ENCODE measurements around the gene ADORA2A.
A peak's percentile ranks its signal among the peaks of the same experiment; 100 is the strongest.

Gene ADORA2A

DNA sequence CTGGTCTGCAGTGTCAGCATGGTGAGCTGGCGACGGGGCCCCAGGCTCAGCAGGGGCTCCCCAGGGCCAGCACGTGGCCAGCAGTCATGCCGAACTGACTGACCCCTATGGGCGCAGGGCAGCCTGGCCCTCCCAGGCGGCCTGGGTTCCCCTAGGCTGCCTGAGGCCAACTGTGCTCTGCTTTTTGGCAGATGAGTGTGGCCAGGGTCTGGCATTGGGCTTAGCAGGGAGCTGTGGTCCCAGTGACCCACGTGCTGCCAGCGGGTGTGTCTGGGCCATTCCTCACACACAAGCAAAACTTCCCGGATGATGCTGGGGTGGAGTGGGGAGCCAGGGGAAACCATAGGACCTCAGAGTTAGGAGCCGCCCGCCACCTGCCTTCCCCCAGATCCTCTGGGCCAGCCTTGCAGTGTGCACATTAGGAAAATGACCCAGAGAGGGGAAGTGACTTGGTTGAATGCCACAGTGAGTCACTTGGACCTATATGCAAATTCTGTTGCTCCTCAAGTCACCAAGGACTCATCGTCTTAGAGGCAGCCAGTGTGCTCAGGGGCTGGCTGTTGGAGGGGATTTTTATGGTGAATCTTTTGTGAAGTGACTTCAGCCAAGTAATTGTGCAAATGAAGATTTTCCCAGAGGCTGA is 6.5 kb downstream of the ADORA2A start:
- DNase-seq = peak; percentile 24

DNA sequence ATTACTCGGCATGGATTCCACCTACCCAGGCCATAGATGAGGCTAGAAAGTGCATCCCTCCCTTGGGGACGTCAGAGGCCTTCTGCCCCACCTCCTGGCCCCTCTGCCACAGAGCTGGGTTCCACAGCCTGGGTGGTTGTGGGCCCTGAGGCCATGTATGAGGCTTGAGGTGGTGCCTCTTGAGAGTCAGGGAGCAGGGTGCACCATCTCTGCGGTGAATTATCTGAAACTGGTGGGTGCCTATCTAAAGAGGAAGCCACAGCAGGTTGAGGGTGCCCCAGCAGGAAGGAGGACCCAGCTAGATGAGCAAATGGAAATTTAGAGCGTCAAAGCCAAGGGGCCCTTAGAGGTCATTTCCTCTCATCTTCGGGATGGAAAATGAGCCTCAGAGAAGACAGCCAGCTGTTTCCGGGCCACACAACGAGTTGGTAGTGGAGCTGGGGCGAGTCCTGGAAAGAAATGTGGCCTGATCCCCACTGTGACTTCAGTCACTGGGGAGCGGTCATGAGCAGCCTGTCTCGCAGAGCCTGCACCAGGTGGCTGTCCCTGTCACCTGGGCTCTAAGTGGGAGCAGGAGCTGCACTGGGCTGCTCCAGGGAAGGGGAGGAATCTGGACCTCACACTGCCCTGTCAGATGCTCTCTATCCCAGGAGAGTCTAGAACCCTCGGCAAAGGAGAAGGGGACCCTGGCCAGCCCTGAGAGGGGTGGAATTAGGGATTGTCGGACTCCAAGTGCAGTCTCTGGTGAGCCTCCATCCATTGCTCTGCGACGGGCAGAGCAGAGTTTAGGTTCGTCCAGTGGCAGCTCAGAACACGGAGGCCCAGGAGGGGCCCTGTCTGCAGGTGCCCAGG is 7.3 kb downstream of the ADORA2A start:
- no peak for DNase-seq

DNA sequence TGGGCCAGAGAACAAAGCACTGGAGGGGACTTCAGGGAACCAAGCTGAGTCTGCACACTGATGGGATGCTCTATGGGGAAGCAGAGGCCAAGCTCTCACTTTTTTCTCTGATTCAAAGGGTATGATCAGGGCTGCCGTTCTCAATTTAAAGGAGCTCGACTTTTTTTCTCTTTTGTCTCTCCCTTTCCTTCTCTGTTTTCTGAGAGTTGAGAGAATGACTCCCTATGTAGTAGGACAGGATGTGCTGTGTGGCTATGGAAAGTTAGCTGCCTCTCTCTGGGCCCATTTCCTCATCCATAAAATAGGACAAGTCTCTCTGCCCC is 7.9 kb downstream of the ADORA2A start:
- no peak for DNase-seq

DNA sequence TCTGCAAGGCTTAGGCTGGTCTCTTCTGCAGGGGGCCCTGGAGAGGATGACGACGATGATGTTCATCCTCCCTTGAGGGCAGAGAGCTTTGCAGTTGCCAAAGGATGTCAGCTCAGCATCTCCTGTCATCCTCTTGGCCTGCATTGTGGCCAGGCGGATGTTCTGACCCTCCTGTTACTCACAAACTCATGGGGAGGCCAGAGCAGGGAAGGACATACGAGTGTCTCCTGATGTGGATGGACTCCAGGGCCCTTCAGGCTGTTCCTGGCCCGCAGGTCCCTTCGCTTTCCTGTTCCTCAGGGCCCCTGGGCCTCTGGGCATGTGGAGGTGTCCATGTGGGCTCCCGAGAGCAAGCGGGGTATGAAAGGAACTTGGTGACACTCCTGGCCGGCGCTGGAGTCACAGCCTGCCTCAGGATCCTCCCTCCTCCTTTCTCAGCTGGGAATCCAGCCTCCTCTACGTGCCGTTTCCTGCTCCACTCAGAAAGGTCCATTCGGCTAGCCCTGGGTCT is 8.5 kb downstream of the ADORA2A start:
- no peak for DNase-seq

DNA sequence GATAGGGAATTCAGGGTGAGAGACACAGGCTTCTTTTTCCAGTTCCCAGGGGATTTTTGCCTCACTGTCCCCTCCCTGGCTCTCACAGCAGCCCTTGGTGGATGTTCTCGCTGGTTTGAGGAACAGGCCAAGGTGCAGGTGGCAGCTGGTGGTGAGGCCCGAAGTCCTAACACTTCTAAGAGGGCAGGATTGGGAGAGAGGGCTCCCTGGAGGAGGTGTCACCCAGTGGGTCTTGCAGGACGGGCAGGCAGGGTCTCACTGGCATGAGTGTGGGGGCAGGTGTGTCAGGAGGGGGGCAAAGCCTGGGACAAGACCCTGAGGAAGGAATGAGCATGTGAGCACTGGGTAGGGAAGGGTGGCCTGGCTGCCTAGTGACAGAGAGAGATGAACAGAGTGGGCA is 9.2 kb downstream of the ADORA2A start:
- DNase-seq = no peak

DNA sequence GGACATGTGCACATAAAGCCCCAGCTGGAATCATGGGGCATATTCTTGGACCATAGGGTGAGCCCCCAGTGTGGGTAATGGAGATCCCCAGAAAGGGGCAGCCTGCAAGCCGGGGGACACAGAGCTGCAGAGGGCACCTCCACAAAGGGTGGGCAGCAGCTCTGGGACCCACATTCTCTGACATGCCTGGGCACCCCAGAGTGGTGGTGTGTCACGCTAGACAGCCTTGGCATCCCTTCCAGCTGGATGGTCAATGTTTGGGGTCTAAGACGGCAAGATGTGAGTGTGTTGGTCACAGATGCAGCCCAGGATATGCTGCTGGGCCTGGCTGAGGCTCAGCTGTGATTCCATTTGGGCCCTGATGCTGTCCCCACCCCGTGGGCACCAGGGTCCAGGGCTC is 9.7 kb downstream of the ADORA2A start:
- DNase-seq = no peak

DNA sequence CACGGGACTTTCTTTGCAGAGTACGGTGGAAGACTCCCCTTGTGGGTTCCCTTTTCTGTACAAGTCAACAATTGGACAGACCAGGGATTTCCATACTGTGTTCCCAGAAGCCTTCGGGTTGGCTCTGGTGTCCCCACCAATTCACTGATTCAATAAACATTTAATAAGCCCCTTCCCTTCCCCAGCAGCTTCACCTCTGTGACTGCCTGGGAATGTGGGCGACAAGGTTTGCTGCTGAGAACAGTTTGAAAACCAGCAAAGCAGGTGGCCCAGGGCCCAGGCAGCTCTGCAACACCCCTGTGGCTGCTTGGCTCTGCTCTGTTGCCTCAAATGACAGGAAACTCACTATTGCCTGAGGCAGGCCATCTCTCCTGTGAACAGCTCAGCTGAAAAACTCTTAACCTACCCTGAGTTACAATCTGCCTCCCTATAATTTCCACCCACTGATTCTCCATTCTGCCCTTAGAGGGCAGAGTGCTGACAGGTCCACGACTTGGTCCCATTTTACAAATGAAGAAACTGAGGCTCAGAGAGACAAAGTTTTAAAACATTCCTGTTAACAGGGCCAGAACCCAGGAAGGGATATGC is 10.4 kb downstream of the ADORA2A start:
- DNase-seq = no peak

DNA sequence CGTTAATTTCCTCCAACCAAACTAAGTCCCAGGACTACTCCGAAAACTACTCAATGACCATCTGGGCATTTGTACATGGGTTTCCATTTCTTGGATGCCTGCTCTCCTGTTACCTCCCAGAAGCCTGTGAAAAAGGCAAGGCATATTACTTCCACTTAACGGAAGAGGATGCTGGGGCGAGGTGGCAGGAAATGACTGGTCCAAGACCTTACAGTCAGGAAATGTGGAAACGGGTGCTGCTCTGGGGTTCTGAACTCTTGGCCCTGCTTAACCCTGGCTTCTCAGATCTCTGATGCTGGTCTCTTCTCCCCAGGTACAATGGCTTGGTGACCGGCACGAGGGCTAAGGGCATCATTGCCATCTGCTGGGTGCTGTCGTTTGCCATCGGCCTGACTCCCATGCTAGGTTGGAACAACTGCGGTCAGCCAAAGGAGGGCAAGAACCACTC is 12.9 kb downstream of the ADORA2A start:
- no peak for DNase-seq

DNA sequence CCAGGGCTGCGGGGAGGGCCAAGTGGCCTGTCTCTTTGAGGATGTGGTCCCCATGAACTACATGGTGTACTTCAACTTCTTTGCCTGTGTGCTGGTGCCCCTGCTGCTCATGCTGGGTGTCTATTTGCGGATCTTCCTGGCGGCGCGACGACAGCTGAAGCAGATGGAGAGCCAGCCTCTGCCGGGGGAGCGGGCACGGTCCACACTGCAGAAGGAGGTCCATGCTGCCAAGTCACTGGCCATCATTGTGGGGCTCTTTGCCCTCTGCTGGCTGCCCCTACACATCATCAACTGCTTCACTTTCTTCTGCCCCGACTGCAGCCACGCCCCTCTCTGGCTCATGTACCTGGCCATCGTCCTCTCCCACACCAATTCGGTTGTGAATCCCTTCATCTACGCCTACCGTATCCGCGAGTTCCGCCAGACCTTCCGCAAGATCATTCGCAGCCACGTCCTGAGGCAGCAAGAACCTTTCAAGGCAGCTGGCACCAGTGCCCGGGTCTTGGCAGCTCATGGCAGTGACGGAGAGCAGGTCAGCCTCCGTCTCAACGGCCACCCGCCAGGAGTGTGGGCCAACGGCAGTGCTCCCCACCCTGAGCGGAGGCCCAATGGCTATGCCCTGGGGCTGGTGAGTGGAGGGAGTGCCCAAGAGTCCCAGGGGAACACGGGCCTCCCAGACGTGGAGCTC is 13.5 kb downstream of the ADORA2A start:
- no peak for DNase-seq

DNA sequence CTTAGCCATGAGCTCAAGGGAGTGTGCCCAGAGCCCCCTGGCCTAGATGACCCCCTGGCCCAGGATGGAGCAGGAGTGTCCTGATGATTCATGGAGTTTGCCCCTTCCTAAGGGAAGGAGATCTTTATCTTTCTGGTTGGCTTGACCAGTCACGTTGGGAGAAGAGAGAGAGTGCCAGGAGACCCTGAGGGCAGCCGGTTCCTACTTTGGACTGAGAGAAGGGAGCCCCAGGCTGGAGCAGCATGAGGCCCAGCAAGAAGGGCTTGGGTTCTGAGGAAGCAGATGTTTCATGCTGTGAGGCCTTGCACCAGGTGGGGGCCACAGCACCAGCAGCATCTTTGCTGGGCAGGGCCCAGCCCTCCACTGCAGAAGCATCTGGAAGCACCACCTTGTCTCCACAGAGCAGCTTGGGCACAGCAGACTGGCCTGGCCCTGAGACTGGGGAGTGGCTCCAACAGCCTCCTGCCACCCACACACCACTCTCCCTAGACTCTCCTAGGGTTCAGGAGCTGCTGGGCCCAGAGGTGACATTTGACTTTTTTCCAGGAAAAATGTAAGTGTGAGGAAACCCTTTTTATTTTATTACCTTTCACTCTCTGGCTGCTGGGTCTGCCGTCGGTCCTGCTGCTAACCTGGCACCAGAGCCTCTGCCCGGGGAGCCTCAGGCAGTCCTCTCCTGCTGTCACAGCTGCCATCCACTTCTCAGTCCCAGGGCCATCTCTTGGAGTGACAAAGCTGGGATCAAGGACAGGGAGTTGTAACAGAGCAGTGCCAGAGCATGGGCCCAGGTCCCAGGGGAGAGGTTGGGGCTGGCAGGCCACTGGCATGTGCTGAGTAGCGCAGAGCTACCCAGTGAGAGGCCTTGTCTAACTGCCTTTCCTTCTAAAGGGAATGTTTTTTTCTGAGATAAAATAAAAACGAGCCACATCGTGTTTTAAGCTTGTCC is 14.3 kb downstream of the ADORA2A start:
- no peak for DNase-seq

DNA sequence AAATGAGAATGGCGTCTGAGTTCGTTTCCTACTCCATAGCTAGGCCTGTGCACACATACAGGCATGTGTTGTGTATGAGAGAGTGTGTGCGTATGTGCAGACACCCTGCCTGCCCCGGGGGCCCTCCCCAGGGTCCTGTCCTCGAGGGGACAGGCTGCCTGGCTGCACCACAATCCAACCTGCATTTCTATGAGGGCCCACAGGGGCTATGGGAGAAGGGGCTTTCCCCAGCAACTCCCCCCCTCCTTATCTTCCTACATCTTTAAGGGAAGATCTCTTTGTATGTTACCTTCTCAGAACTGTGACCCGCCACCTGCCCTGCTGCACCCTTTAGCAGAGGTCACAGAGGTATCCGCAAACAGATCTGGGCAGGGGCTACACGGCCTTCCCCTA is 14.9 kb downstream of the ADORA2A start:
- DNase-seq = no peak

DNA sequence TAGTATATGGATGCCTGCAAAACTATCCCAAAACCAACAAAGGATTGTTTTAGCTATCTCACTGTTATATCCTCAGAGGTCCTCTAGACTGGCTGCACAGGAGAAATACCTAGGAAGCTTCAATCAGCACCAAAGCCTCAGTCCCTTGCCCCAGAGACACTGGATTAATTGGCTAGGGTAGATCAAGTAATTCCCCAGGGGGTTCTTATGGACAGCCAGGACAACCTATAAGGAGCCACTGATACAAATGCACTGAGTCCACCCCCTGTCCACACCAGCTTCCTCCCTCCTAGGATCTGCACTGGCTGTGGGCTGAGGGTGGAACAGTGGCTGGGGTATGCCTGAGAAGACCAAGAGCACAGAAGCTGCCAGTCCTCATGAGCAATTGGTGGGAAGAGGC is 16.3 kb downstream of the ADORA2A start:
- DNase-seq = no peak

DNA sequence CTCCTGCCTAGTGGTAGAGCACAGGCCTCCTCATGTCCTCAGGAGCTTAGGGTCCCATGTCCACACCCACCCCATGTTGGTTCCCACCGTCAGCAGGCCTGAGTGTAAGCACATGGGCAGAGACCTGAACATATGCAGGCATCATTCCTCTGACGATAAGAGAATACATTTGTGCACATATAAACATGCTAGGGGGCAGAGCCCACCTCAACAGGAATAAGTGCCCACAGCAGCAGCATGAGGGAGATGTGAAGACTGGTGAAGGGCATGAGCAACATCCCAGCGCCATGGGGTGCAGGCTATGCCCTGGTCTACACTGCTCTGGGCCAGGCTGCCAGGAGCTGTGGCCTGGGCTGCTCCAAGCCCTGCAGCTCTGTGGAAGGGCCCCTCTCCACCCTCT is 16.9 kb downstream of the ADORA2A start:
- DNase-seq = no peak

DNA sequence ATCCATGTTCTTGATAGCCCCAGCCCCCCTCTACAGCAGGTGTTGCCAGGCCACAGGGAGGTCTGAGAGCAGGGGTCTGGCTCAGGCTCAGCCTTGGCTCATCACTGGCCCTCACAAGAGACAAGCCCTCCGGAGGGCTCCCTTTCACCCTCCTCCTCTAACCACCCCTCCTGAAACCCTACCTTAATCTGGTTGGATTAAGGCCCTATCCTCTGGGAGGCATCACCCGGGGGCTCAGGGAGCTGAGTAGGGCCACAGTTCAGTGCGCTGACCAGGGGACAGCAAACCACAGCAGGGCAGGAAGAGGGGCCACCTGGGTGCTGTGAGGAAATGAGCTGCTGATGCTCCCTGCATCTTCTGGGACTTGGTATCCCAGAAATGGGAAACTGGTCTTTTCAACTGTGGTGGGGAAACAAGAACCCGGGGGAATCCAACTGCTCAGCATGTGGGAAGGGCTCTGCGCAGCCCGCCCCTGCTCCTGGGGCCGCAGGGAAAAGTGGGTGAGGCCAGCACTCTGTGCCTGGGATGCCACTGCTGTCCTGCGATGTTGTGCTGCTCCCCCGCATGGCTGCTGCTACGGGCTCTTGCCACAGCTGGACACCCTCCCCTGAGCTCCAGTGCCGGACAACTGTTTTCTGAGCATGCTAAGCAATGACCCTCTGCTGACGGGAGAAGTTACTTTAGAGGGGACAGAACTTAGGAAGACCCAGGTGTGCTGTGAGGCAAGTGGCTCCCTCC is 17.5 kb downstream of the ADORA2A start:
- no peak for DNase-seq

DNA sequence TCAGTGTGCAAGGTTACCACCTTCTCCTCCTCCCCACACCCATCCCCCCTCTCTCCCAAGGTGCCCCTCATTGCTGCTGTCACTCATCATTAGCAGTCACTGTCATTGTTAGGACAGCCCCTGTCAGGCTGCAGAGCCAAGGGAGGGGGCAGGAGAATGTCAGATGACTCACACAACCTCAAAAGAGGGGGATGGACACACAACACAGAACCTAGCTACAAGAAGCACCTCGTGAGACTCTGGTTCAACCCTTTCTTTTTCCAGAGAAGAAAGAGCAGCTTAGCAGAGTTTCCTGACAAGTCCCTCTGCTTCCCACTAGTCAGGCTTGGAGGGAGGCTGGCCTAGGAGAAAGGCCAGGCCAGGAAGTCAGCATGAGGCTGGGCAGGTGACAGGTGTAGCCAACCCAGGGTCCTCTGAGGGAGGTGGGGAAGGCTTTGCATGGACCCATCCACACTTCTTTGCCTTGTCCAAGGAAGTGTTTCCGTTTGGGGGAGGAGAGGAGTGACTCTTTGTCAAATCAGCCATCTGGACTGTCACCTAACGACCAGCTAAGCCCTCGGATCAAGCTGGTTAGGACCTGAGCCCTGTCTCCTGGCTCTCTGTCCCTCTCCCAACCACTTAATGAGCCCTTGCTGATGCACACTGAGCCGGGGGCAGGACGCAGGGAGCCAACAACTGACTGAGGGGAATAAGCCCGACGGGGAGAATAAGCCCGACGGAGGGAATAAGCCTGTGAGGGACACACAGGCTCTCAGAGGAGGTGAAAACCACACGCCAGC is 18.3 kb downstream of the ADORA2A start:
- DNase-seq = no peak

DNA sequence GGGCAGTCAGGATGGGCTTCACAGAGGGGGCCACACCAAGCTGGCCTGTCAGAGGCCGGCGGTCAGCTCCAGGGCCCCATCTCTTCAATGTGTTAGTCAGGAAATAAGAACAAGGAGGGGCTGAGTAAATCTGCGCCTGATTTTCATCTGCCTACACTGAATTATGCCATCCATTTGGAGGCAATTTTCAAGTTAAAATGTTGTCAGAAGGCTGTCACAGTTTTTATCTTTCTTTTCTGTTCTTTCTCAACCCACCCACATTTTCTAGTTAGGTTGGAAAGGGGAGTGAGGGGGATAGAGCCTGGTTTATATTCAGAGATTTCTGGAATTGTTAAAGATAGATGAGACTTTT is 18.8 kb downstream of the ADORA2A start:
- no peak for DNase-seq

DNA sequence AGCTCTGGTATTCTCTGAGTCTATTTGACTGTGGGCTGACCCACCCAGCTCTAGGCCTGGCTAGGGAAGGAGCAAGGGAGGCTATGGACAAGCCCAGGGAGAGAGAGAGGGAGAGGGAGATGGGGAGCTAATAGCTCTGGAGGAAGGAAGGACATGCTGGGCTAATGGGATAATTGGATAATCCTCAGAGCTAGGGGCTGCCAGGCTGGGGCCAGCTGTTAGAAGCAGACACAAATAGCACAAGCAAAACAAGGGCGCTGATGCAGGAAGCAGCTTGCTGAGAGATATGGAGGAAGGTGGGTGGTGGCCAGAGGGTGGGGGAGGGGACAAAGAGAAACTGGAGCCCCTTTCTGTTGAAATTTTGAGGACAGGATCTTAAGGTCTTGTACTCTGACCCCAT is 23.2 kb downstream of the ADORA2A start:
- no peak for DNase-seq

DNA sequence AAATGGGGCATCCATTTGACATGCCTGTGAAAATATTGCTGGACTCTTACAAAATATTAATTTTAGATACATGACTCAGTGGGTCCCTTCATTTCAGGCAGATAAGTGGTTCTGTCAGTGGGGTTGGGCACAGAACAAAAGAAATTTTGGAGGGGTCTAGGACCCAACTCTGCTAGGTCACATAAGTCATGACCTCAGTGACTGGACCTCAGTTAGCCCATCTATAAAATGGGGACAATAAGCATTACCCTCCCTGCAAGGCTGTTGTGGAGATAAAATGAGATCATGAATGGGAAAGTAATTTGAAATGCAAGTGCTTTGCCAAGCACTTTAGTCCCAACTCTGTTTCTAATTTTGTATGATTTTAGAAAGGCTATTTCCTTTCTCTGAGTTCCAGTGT is 23.8 kb downstream of the ADORA2A start:
- DNase-seq = no peak

DNA sequence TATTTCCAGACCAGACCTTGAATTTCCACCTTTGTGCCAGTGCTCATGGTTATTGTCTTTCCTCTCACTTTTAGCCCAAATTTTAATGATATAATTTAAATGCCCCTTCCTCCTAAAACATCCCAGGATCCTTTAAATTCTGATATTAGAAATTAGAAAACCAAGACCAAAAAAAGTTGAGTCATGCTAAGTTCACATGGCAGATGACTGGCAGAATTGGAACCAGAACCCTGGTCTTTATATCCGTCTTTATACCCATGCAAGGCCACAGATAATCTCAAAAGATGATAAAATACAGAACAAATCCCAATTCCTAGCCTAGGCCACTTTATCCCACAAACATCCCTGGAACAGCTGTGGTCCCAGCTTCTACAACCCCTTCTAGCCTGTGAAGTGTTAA is 26.5 kb downstream of the ADORA2A start:
- no peak for DNase-seq

DNA sequence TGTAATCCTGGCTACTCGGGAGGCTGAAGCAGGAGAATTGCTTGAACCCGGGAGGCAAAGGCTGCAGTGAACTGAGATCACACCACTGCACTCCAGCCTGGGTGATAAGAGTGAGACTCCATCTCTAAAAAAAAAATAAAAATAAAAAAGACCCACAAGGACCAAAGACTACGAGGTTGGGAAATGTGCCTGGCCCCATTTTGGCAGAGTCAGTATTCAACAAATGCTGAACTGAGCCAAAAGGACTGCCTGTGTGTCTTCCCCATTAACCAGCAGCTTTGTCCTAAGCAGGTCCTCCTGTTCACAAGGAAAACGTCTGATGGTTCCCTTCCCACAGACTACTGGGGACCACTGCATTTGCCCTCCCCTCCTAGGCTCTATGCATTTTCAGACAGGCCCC is 27.6 kb downstream of the ADORA2A start:
- no peak for DNase-seq
